ENCODE measurements around the gene ZNF518A.

ZNF518A gene

DNA sequence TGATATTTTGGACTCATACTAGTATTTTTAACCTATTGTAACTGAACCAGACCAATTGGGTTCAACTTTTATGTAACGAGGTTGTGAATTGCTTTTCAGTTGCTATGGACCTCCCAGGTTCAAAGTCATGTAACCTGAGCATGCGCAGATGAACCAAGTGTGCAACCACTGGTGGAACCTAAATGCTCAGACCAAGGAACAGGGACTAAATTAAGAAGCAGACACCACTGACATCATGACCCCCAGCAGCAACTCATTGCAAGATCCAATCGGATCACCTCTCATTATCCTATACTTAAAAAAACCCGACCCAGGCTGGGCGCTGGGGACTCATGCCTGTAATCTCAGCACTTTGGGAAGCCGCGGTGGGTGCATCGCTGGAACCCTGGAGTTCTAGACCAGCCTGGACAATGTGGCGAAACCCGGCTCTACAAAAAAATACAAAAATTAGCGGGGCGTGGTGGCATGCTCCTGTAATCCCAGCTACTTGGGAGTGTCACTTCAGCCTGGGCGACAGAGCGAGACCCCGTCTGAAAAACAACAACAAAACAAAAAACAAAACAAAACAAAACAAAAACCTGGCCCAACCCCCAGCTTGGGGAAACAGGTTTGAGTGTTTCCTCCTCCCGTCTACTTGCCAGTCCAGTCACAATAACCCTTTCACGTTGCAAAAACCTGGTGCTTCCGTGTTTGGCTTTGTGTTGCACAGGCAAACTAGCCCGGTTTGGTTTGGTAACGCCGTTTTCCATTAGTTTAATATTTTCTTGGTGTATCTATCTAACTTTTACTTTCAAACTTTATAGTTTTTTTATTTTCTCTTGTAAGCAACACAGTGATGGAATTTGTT is 11.3 kb upstream of the ZNF518A start:
- CTCF ChIA-PET: interaction anchor here (0.6 to 1.2 kb wide), 4 partner anchors 11 to 105 kb away, joined by 3 to 4 read pairs (median 3); no protein-coding TSS in a partner anchor
- no peak for DNase-seq
- no peaks in the 10 kb centered on the region for H3K4me1 ChIP-seq (ENCODE audit: control extremely low read depth in 1 of 4, control insufficient read depth in 4 of 4, insufficient read depth in 4 of 4, low read length in 3 of 4)
- no peak overlapping the region for H3K27ac ChIP-seq (ENCODE audit: insufficient read depth in 1 of 2, low read depth in 1 of 2, low read length in 2 of 2, poor library complexity in 1 of 2, severe bottlenecking in 2 of 2)
- POLR2A ChIA-PET: no interaction called here
- no peaks in the 10 kb centered on the region for H3K36me3 ChIP-seq (ENCODE audit: control insufficient read depth in 4 of 4, insufficient read depth in 4 of 4, low read length in 3 of 4)
- no peak overlapping the region for H3K4me3 ChIP-seq (ENCODE audit: control insufficient read depth in 1 of 7, extremely low read depth in 1 of 7, insufficient read depth in 4 of 7, low read depth in 2 of 7, low read length in 6 of 7)
- peaks cover 0 to 5% (median 0%) of the 10 kb centered on the region in 5 experiments for H3K9me3 ChIP-seq (ENCODE audit: control extremely low read depth in 1 of 5, control insufficient read depth in 4 of 5, insufficient read depth in 2 of 5, low read depth in 1 of 5, low read length in 4 of 5)
- 89% methylated on average over 13 of the region's 21 CpGs for WGBS (ENCODE audit: insufficient coverage)
- H3K27me3 ChIP-seq (replicated peaks in 2 of 5; ENCODE audit: control insufficient read depth in 4 of 5, insufficient read depth in 5 of 5, low read length in 4 of 5): peaks cover 0 to 54% (median 3%) of the 10 kb centered on the region in 5 experiments

DNA sequence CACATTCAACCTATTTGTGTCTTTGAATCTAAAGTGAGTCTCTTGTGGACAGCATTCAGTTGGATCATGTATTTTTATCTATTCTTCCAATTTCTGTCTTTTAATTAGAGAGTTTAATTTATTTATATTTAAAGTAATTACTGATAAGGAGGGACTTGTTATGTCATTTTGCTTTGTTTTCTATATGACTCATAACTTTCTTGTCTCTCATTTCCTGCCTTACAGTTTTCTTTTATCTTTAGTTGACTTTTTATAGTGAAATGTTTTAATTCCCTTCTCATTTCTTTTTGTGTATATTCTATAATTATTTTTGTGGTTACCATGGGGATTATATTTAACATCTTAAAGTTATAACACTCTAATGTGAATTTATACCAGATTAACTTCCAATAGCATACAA is 7.3 kb upstream of the ZNF518A start:
- Histone ChIP-seq H3K27me3 (replicated peaks in 2 of 5; ENCODE audit: control insufficient read depth in 4 of 5, insufficient read depth in 5 of 5, low read length in 4 of 5) (peaks cover 1 to 69% (median 17%) of the 10 kb centered on the region in 5 experiments), H3K36me3 (ENCODE audit: control insufficient read depth in 4 of 4, insufficient read depth in 4 of 4, low read length in 3 of 4) (no peaks in the 10 kb centered on the region), H3K27ac (ENCODE audit: insufficient read depth in 1 of 2, low read depth in 1 of 2, low read length in 2 of 2, poor library complexity in 1 of 2, severe bottlenecking in 2 of 2) (no peak overlapping the region), H3K4me1 (ENCODE audit: control extremely low read depth in 1 of 4, control insufficient read depth in 4 of 4, insufficient read depth in 4 of 4, low read length in 3 of 4) (peaks cover 0 to 6% (median 0%) of the 10 kb centered on the region in 4 experiments), H3K9me3 (ENCODE audit: control extremely low read depth in 1 of 5, control insufficient read depth in 4 of 5, insufficient read depth in 2 of 5, low read depth in 1 of 5, low read length in 4 of 5) (peaks cover 0 to 5% (median 0%) of the 10 kb centered on the region in 5 experiments), H3K4me3 (ENCODE audit: control insufficient read depth in 1 of 7, extremely low read depth in 1 of 7, insufficient read depth in 4 of 7, low read depth in 2 of 7, low read length in 6 of 7) (no peak overlapping the region)
- DNase-seq: no peak
- POLR2A ChIA-PET: no interaction called here
- CTCF ChIA-PET: no interaction called here

DNA sequence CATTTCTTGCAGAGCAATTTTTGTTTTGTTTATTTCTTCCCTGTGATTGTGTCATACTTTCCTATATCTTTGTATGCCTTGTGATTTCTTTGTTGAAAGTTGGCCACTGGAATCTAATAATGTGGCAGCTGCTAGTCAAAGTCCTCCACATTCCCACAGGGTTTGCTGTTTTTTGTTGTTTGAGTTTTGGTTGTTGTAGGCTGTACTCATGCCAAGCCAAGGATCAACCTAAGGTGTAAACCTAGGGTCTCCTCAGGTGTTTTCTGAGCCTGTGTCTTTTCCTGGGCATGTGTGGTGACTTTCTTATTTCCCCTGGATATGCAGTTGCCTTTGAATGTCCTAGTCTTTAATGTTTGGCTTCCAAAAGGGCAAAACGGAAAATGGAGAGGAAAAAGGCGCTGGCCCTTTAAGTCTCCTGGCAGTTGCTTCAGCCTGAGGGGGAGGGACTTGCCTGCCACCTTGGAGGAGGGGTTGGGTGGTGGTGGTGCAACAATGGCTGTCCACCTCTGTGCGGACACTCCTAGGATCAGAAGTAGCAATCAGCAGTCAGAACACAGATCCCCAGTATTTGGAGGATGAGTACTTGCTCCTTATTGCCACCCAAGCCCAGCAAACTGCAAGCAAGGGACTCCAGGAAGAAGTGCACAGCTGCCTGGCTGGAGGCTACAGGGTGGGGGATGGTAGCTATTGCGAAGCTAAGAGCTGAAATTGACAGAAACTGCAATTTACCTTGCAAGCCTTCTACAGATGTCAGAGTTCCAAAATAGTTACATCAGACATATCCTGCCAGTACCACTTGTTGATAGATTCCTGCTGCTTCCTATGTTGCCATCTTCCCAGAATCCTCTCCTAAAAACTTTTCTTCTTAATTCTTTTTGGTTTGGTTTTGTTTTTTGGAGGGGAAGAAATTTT is 5.6 kb upstream of the ZNF518A start:
- no peak overlapping the region for H3K4me3 ChIP-seq (ENCODE audit: control insufficient read depth in 1 of 7, extremely low read depth in 1 of 7, insufficient read depth in 4 of 7, low read depth in 2 of 7, low read length in 6 of 7)
- peak overlapping the region in 1 of 2 experiments; percentile 52 for H3K27ac ChIP-seq (ENCODE audit: insufficient read depth in 1 of 2, low read depth in 1 of 2, low read length in 2 of 2, poor library complexity in 1 of 2, severe bottlenecking in 2 of 2)
- H3K4me1 ChIP-seq (ENCODE audit: control extremely low read depth in 1 of 4, control insufficient read depth in 4 of 4, insufficient read depth in 4 of 4, low read length in 3 of 4): peaks cover 0 to 9% (median 3%) of the 10 kb centered on the region in 4 experiments
- no peaks in the 10 kb centered on the region for H3K36me3 ChIP-seq (ENCODE audit: control insufficient read depth in 4 of 4, insufficient read depth in 4 of 4, low read length in 3 of 4)
- peak in 2 of 3 donors; percentile 6 to 26 for DNase-seq
- ChIA-PET CTCF (no interaction called here), POLR2A (no interaction called here)
- WGBS (ENCODE audit: insufficient coverage): 95% methylated on average over 3 of the region's 4 CpGs
- peaks cover 0 to 13% (median 3%) of the 10 kb centered on the region in 5 experiments for H3K9me3 ChIP-seq (ENCODE audit: control extremely low read depth in 1 of 5, control insufficient read depth in 4 of 5, insufficient read depth in 2 of 5, low read depth in 1 of 5, low read length in 4 of 5)
- H3K27me3 ChIP-seq (replicated peaks in 2 of 5; ENCODE audit: control insufficient read depth in 4 of 5, insufficient read depth in 5 of 5, low read length in 4 of 5): peaks cover 1 to 73% (median 18%) of the 10 kb centered on the region in 5 experiments

DNA sequence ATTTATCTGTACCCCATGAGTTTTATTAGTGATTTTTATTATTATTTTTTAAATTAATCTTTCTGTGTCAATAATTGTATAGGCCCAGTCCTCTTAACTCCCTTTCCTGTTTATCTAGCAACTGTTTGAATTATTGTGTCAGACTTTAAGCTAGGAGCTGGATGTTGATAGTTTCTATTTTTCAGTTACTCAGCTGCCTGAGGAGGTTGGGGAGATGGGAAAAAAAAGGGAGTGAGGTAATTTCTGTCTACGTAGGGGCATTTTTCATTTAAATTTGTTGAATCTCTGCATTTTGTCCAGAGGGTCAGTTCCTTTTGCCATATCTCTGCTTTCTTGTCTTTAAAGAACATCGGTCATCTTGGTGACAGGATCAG is 5.0 kb upstream of the ZNF518A start:
- Histone ChIP-seq H3K27ac (ENCODE audit: insufficient read depth in 1 of 2, low read depth in 1 of 2, low read length in 2 of 2, poor library complexity in 1 of 2, severe bottlenecking in 2 of 2) (peak overlapping the region in 1 of 2 experiments; percentile 52), H3K27me3 (replicated peaks in 2 of 5; ENCODE audit: control insufficient read depth in 4 of 5, insufficient read depth in 5 of 5, low read length in 4 of 5) (peaks cover 0 to 70% (median 18%) of the 10 kb centered on the region in 5 experiments), H3K36me3 (ENCODE audit: control insufficient read depth in 4 of 4, insufficient read depth in 4 of 4, low read length in 3 of 4) (no peaks in the 10 kb centered on the region), H3K4me1 (ENCODE audit: control extremely low read depth in 1 of 4, control insufficient read depth in 4 of 4, insufficient read depth in 4 of 4, low read length in 3 of 4) (peaks cover 0 to 11% (median 5%) of the 10 kb centered on the region in 4 experiments), H3K4me3 (ENCODE audit: control insufficient read depth in 1 of 7, extremely low read depth in 1 of 7, insufficient read depth in 4 of 7, low read depth in 2 of 7, low read length in 6 of 7) (no peak overlapping the region), H3K9me3 (ENCODE audit: control extremely low read depth in 1 of 5, control insufficient read depth in 4 of 5, insufficient read depth in 2 of 5, low read depth in 1 of 5, low read length in 4 of 5) (peaks cover 0 to 13% (median 3%) of the 10 kb centered on the region in 5 experiments)
- DNase-seq: no peak
- ChIA-PET CTCF (no interaction called here), POLR2A (no interaction called here)
- WGBS (ENCODE audit: insufficient coverage): 100% methylated on average over 1 of the region's 2 CpGs

DNA sequence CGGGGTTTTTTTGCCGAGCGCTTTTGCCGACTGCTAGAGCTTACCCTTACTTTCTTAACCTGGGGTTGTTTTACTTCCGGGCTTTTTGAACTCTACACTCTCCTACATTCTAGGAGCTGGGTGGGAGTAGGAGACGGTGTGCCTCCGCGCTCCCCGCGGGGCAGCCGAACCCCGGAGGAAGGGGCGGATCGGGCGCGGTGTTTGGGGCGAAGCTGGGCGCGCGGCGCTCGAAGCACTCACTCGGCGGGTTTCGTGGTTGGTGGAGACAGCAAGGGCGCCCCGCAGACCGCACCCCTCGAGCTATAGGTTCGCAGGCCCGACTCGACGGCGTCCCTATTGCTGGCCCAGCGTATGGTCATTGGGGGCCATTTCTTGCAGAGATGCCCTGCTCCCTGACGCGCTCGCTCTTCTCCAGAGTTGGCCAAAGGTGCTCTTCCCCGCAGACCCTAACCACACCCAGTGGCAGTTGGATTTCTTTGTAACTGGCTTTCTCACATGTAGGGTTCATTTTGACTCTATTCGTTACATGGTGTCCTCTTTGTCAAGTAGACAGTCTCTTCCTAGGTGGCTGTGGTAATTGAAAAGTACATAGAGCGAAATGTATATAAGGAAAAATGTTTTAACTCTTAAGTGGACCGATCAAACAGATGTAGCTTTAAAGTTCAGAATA is 364 bp downstream of the ZNF518A start:
- under 1% methylated on average over 28 of the region's 42 CpGs for WGBS (ENCODE audit: insufficient coverage)
- POLR2A ChIA-PET: interaction anchor here (1.1 to 2.3 kb wide), 2 partner anchors 40 to 87 kb away, joined by 5 to 17 read pairs; partner anchors contain the start of gene CCNJ

DNA sequence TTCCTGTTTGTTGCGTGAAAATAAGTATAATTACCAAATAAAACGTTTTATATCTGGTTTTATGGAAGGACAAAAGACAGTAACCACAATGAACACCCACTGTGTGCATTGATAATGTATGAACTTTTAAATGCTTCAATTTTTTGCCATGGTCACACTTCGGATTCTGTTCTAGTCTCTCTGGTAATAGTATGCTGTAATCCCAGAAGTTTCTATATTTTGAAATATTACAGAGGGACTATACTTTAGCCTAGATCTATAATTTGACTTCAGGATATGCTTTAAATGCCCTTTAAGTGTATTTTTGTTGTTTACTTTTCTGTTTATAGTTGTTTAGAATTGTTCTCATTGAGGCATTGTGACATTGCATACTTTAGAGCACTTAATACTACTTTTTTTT is 1.5 kb downstream of the ZNF518A start:
- peaks cover 0 to 13% (median 0%) of the 10 kb centered on the region in 5 experiments for H3K9me3 ChIP-seq (ENCODE audit: control extremely low read depth in 1 of 5, control insufficient read depth in 4 of 5, insufficient read depth in 2 of 5, low read depth in 1 of 5, low read length in 4 of 5)
- peaks cover 3 to 31% (median 14%) of the 10 kb centered on the region in 4 experiments for H3K36me3 ChIP-seq (ENCODE audit: control insufficient read depth in 4 of 4, insufficient read depth in 4 of 4, low read length in 3 of 4)
- ChIA-PET CTCF (no interaction called here), POLR2A (no interaction called here)
- H3K27me3 ChIP-seq (replicated peaks in 2 of 5; ENCODE audit: control insufficient read depth in 4 of 5, insufficient read depth in 5 of 5, low read length in 4 of 5): peaks cover 0 to 23% (median 9%) of the 10 kb centered on the region in 5 experiments
- peaks cover 6 to 19% (median 12%) of the 10 kb centered on the region in 4 experiments for H3K4me1 ChIP-seq (ENCODE audit: control extremely low read depth in 1 of 4, control insufficient read depth in 4 of 4, insufficient read depth in 4 of 4, low read length in 3 of 4)
- H3K4me3 ChIP-seq (ENCODE audit: control insufficient read depth in 1 of 7, extremely low read depth in 1 of 7, insufficient read depth in 4 of 7, low read depth in 2 of 7, low read length in 6 of 7): peak overlapping the region in 1 of 7 experiments; percentile 80
- no peak overlapping the region for H3K27ac ChIP-seq (ENCODE audit: insufficient read depth in 1 of 2, low read depth in 1 of 2, low read length in 2 of 2, poor library complexity in 1 of 2, severe bottlenecking in 2 of 2)
- WGBS (ENCODE audit: insufficient coverage): 100% methylated on average over 1 of the region's 3 CpGs
- DNase-seq: no peak

More for the DNA sequence above, 364 bp downstream of the ZNF518A start:
- DNase-seq: peak in 2 of 3 donors; percentile 91 to 92
- peaks cover 6 to 19% (median 12%) of the 10 kb centered on the region in 4 experiments for H3K4me1 ChIP-seq (ENCODE audit: control extremely low read depth in 1 of 4, control insufficient read depth in 4 of 4, insufficient read depth in 4 of 4, low read length in 3 of 4)
- H3K36me3 ChIP-seq (ENCODE audit: control insufficient read depth in 4 of 4, insufficient read depth in 4 of 4, low read length in 3 of 4): peaks cover 0 to 24% (median 11%) of the 10 kb centered on the region in 4 experiments
- peak overlapping the region; percentile 99 to 100 for H3K27ac ChIP-seq (ENCODE audit: insufficient read depth in 1 of 2, low read depth in 1 of 2, low read length in 2 of 2, poor library complexity in 1 of 2, severe bottlenecking in 2 of 2)
- H3K4me3 ChIP-seq (ENCODE audit: control insufficient read depth in 1 of 7, extremely low read depth in 1 of 7, insufficient read depth in 4 of 7, low read depth in 2 of 7, low read length in 6 of 7): peak overlapping the region; percentile 73 to 99 (median 95)
- peaks cover 0 to 33% (median 18%) of the 10 kb centered on the region in 5 experiments for H3K27me3 ChIP-seq (replicated peaks in 2 of 5; ENCODE audit: control insufficient read depth in 4 of 5, insufficient read depth in 5 of 5, low read length in 4 of 5)
- peaks cover 0 to 13% (median 0%) of the 10 kb centered on the region in 5 experiments for H3K9me3 ChIP-seq (ENCODE audit: control extremely low read depth in 1 of 5, control insufficient read depth in 4 of 5, insufficient read depth in 2 of 5, low read depth in 1 of 5, low read length in 4 of 5)
- CTCF ChIA-PET: interaction anchor here (0.6 to 1.7 kb wide), 4 partner anchors 40 to 114 kb away, joined by 3 to 7 read pairs (median 3); no protein-coding TSS in a partner anchor

Measured in common myeloid progenitor, CD34-positive (primary cell).